Type B pancreatic cell (in vitro differentiated cells): ENCODE data around the gene SRPK2. TPM values are rescaled to one million over a fixed set of nuclear protein-coding genes. Genes with fewer than 3 reads are reported as not detected.

Experiments used
- DNase-seq: peaks from one replicate; pipeline ENCODE4 v3.0.0; 2021; ENCODE audit warnings: mixed read lengths; ENCODE audit not compliant: unreplicated experiment; ENCODE audit errors: extremely low spot score
- H3K27ac Mint-ChIP-seq: 2 replicates; pipeline ENCODE4 v1.8.0; 2021; ENCODE audit warnings: mild to moderate bottlenecking, mixed read lengths
- H3K27me3 Mint-ChIP-seq: 2 replicates; pipeline ENCODE4 v1.8.0; 2021; ENCODE audit warnings: mixed read lengths
- H3K36me3 Mint-ChIP-seq: 2 replicates; pipeline ENCODE4 v1.8.0; 2021; ENCODE audit warnings: mixed read lengths
- H3K4me1 Mint-ChIP-seq: one replicate; pipeline ENCODE4 v1.8.0; 2021; ENCODE audit warnings: mixed read lengths; ENCODE audit not compliant: unreplicated experiment
- H3K4me3 Mint-ChIP-seq: 2 replicates; pipeline ENCODE4 v1.8.0; 2021; ENCODE audit warnings: mild to moderate bottlenecking, mixed read lengths
- H3K9me3 Mint-ChIP-seq: 2 replicates; pipeline ENCODE4 v1.8.0; 2021; ENCODE audit warnings: mixed read lengths
- CTCF ChIP-seq: fragments of 200-600 bp; sonication (generic); conservative IDR thresholded peaks from 2 replicates; pipeline ENCODE4 v1.5.0; 2021; ENCODE audit warnings: antibody characterized with exemption, mild to moderate bottlenecking
- total RNA-seq: library from RNA; stranded (reverse); gene quantifications from 2 replicates; pipeline ENCODE4 v1.2.1, GENCODE V29; 2021; ENCODE audit warnings: low replicate concordance

SRPK2 gene
- total RNA-seq, 1 donor from 2014 or later: 36.0 TPM

GRCh38 chr7:105402221-105403095 lies 13.7 kb upstream of the SRPK2 start:
- Mint-ChIP-seq H3K27me3 (no peaks in the 10 kb centered on the region), H3K36me3 (no peaks in the 10 kb centered on the region), H3K27ac (no peak overlapping the region), H3K9me3 (no peaks in the 10 kb centered on the region), H3K4me3 (no peak overlapping the region), H3K4me1 (peaks cover 8% of the 10 kb centered on the region)
- no peak for DNase-seq
- no peak for TF ChIP-seq CTCF

- H3K27me3 Mint-ChIP-seq: no peaks in the 10 kb centered on the region
- no peaks in the 10 kb centered on the region for H3K36me3 Mint-ChIP-seq
- peaks cover 8% of the 10 kb centered on the region for H3K4me1 Mint-ChIP-seq
- H3K9me3 Mint-ChIP-seq: no peaks in the 10 kb centered on the region
- no peak for DNase-seq
- TF ChIP-seq CTCF: peak; percentile 64
- H3K4me3 Mint-ChIP-seq: no peak overlapping the region
- no peak overlapping the region for H3K27ac Mint-ChIP-seq
Observed at GRCh38 chr7:105399043-105399725, 10.5 kb upstream of the SRPK2 start.

- Mint-ChIP-seq H3K4me3 (no peak overlapping the region), H3K36me3 (no peaks in the 10 kb centered on the region), H3K27ac (no peak overlapping the region), H3K9me3 (no peaks in the 10 kb centered on the region), H3K4me1 (peaks cover 6% of the 10 kb centered on the region), H3K27me3 (no peaks in the 10 kb centered on the region)
- no peak for TF ChIP-seq CTCF
- DNase-seq: no peak
Observed at GRCh38 chr7:105396566-105396965, 7.8 kb upstream of the SRPK2 start.

- TF ChIP-seq CTCF: no peak
Observed at GRCh38 chr7:105391429-105391828, 2.7 kb upstream of the SRPK2 start.

GRCh38 chr7:105389889-105390288 lies 1.2 kb upstream of the SRPK2 start:
- no peak overlapping the region for H3K27ac Mint-ChIP-seq
- peaks cover 6% of the 10 kb centered on the region for H3K4me1 Mint-ChIP-seq
- H3K36me3 Mint-ChIP-seq: peaks cover 5% of the 10 kb centered on the region

More at GRCh38 chr7:105391429-105391828, 2.7 kb upstream of the SRPK2 start:
- H3K27me3 Mint-ChIP-seq: peaks cover 3% of the 10 kb centered on the region
- H3K4me1 Mint-ChIP-seq: peaks cover 6% of the 10 kb centered on the region
- no peak overlapping the region for H3K4me3 Mint-ChIP-seq
- no peaks in the 10 kb centered on the region for H3K9me3 Mint-ChIP-seq
- no peaks in the 10 kb centered on the region for H3K36me3 Mint-ChIP-seq
- DNase-seq: no peak
- no peak overlapping the region for H3K27ac Mint-ChIP-seq

More at GRCh38 chr7:105389889-105390288, 1.2 kb upstream of the SRPK2 start:
- Mint-ChIP-seq H3K4me3 (peak overlapping the region; percentile 93), H3K9me3 (no peaks in the 10 kb centered on the region), H3K27me3 (peaks cover 3% of the 10 kb centered on the region)
- DNase-seq: no peak
- TF ChIP-seq CTCF: no peak
